Cardiac fibroblast (primary cell): ENCODE results near the gene CLIC5.

ENCODE experiments used
- DNase-seq, 2 donors: peaks; one replicate each; pipeline versions ENCODE4 v3.0.0 to v3.0.0-alpha.2; 2010; ENCODE audit warnings: low read depth in 2 of 2
- H3K4me3 ChIP-seq, 2 donors: replicated peaks in 1 of 2; 1 replicate in 1 of 2; 2 replicates in 1 of 2; pipeline ENCODE4 v1.5.1; 2011; ENCODE audit warnings: low read depth in 2 of 2, low read length in 2 of 2, mild to moderate bottlenecking in 2 of 2, moderate library complexity in 1 of 2
- TF ChIP-seq, protein P1 (sequence below): IDR thresholded peaks from one replicate; pipeline ENCODE4 v1.5.1; 2011; ENCODE audit warnings: low read depth, mild to moderate bottlenecking, low read length, inconsistent platforms

The CLIC5 gene

GRCh38 chr6:46024124-46024769 is 8.6 kb upstream of the CLIC5 start:
- TF ChIP-seq, protein P1, sequence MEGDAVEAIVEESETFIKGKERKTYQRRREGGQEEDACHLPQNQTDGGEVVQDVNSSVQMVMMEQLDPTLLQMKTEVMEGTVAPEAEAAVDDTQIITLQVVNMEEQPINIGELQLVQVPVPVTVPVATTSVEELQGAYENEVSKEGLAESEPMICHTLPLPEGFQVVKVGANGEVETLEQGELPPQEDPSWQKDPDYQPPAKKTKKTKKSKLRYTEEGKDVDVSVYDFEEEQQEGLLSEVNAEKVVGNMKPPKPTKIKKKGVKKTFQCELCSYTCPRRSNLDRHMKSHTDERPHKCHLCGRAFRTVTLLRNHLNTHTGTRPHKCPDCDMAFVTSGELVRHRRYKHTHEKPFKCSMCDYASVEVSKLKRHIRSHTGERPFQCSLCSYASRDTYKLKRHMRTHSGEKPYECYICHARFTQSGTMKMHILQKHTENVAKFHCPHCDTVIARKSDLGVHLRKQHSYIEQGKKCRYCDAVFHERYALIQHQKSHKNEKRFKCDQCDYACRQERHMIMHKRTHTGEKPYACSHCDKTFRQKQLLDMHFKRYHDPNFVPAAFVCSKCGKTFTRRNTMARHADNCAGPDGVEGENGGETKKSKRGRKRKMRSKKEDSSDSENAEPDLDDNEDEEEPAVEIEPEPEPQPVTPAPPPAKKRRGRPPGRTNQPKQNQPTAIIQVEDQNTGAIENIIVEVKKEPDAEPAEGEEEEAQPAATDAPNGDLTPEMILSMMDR = no peak
- no peak for DNase-seq
- H3K4me3 ChIP-seq = no peak overlapping the region

DNA sequence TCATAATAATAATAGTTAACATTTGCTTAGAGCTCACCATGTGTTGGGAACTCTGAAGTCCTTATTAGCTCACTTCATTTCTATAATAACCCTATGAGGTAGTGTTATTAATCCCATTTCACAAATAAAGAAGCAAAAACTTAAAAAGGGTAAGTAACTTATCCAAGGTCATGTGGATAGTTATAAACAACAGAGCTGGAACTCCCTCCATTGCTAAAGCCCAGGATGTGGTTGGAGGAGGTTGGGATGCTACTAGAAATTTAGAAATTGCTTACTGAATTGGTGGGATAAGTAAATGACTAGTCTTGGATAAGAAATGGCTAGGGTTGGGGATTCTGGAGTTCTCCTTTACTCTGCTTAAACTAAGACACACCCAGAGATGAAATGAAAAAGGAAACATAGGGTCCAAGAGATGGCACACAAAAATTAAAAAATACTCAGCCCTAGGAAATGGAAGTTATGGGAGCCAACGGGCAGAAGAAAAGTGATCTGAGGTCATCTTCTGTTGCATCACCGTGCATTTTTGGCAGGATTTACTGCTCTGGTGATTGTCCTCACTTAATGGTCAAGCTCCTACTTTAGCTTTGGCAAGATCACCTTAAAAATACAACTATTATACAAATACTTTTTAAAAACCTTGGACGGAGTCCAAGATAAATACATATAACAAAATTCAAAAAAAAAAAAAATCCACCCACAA is 7.7 kb upstream of the CLIC5 start:
- TF ChIP-seq, protein P1 = no peak
- peak; percentile 42 to 70 for DNase-seq
- no peak overlapping the region for H3K4me3 ChIP-seq

- no peak overlapping the region for H3K4me3 ChIP-seq
- no peak for DNase-seq
- TF ChIP-seq, protein P1 = no peak
These were observed 6.7 kb upstream of the CLIC5 start for GRCh38 chr6:46022106-46022948.

DNA sequence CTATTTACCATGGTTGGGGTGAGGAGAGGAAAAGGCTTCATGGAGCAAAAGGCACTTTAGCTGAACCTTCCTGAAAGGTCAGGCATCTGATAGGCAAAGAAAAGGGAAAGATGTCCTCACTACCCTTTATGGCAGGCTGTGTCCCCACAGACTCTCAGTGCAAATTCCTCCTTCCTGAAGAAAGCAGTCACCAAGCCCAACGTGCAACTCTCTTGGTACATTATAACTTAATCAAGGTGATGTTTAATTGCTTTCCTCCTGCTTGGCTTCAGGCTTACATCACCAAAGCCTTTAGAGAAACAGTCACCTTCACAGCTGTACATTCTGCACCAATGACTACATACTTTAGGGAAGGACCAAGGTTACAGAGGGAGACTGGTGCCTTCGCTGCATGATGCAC is 2.1 kb upstream of the CLIC5 start:
- no peak for DNase-seq
- no peak overlapping the region for H3K4me3 ChIP-seq
- TF ChIP-seq, protein P1 = no peak

DNA sequence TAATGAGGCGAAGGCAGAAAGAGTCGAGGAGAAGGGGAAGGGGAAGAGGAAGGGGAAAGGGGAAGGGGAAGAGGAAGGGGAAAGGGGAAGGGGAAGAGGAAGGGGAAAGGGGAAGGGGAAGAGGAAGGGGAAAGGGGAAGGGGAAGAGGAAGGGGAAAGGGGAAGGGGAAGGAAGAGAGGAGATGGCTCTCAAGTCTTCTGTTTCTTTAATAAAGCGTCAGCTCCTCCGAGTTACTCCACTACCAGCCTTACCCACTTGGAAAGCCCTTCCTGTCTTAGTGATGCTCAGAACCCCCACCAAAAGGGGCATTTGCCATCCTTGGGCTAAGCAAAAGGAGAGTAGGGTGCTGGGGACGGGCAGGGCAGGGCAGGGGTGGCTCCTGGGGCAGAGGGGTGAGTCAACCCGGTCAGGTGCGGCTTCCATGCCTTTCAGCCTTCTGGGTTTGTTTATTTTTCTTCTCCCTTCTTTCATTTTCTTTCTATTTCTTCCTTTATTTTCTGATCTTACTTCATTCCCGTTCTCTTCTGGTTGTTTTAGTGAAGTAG is 476 bp upstream of the CLIC5 start:
- DNase-seq = no peak
- H3K4me3 ChIP-seq = no peak overlapping the region
- TF ChIP-seq, protein P1 = no peak

DNA sequence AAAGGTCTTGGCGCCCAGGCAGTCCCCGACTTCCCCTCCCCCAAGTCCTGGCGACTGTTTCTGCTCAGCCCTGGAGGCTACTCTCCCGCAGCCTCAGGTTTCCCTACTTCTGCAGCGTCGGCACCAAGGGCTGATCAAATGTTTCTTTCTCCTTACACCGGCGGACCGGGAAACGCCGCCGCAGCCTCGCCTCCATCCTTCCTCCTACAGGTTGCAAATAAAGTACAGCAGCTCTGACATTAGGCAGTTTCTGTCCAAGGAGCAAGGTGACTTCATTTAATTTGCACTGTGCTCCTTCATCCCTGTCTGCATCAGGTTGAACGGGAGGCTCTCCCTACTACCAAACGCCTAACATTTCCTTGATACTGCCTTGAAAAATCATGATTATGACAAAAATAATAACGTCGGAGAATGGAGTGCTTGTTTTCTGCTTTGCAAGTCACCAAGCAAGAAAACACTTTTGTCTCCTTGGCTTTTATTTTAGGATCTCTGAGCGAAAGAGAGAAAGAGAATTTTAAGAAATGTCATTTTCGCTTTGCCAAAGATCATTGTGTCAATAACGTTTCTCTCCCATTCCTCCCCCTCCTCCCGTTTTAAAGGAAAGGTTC is 1.0 kb downstream of the CLIC5 start:
- no peak for DNase-seq
- TF ChIP-seq, protein P1 = no peak
- no peak overlapping the region for H3K4me3 ChIP-seq
